CD4-positive, alpha-beta T cell (primary cell): Measurements from ENCODE around the gene FKBP5. TPM values are rescaled to one million over a fixed set of nuclear protein-coding genes. Genes with fewer than 3 reads are reported as not detected.

Experiments
- ATAC-seq: fragments of 200-7000 bp; cut with Tn5 transposase; one replicate; pipeline ENCODE4 v1.10.0; 2022; ENCODE audit warnings: mild to moderate bottlenecking; ENCODE audit not compliant: poor library complexity
- CTCF ChIA-PET: fragments of 350-600 bp; sonication (Branson Sonifier 250); formaldehyde crosslinking; loops from one replicate; lab custom pipeline; 2021; ENCODE audit warnings: antibody characterized with exemption, inconsistent platforms; lab: Charles Lee
- POLR2A ChIA-PET: fragments of 350-600 bp; sonication (Branson Sonifier 250); formaldehyde crosslinking; loops from one replicate; lab custom pipeline; 2021; ENCODE audit warnings: antibody characterized with exemption, inconsistent platforms; lab: Charles Lee
- DNase-seq, 14 experiments: peaks; one replicate each; pipeline ENCODE4 v3.0.0-alpha.2; 2013 to 2020; ENCODE audit warnings: mixed read lengths in 2 of 14
- H3K27ac ChIP-seq, 2 donors: one replicate each; pipeline versions ENCODE4 v1.5.1 to v1.7.0; 2013; ENCODE audit warnings: low read length in 2 of 2, low read depth in 1 of 2, mild to moderate bottlenecking in 1 of 2
- H3K27me3 ChIP-seq, 2 experiments: 1 replicate in 1 of 2; 2 replicates in 1 of 2; pipeline versions ENCODE4 v1.6.1 to v1.7.0; 2013; ENCODE audit warnings: low read length in 2 of 2, control low read depth in 1 of 2, mild to moderate bottlenecking in 1 of 2, moderate library complexity in 1 of 2; ENCODE audit not compliant: insufficient read depth in 2 of 2, control insufficient read depth in 1 of 2
- H3K36me3 ChIP-seq: one replicate; pipeline ENCODE4 v1.6.1; 2013; ENCODE audit warnings: low read length, control low read depth; ENCODE audit not compliant: insufficient read depth
- H3K4me1 ChIP-seq: one replicate; pipeline ENCODE4 v1.6.1; 2013; ENCODE audit warnings: low read length, control low read depth; ENCODE audit not compliant: insufficient read depth
- H3K4me3 ChIP-seq: one replicate; pipeline ENCODE4 v1.5.1; 2013; ENCODE audit warnings: mild to moderate bottlenecking, low read length, moderate library complexity
- H3K9me3 ChIP-seq, 2 experiments: 1 replicate in 1 of 2; 2 replicates in 1 of 2; pipeline versions ENCODE4 v1.6.1 to v1.7.0; 2013; ENCODE audit warnings: low read length in 2 of 2, mild to moderate bottlenecking in 2 of 2, control low read depth in 1 of 2, moderate library complexity in 1 of 2; ENCODE audit not compliant: control insufficient read depth in 1 of 2, insufficient read depth in 1 of 2
- H3K27ac Mint-ChIP-seq: one replicate; pipeline ENCODE4 v1.8.0; 2020; ENCODE audit warnings: mixed read lengths
- H3K27me3 Mint-ChIP-seq: one replicate; pipeline ENCODE4 v1.8.0; 2021; ENCODE audit warnings: mixed read lengths
- H3K36me3 Mint-ChIP-seq: one replicate; pipeline ENCODE4 v1.8.0; 2021; ENCODE audit warnings: low read depth, mixed read lengths
- H3K4me1 Mint-ChIP-seq: one replicate; pipeline ENCODE4 v1.8.0; 2021; ENCODE audit warnings: low read depth, mixed read lengths
- H3K4me3 Mint-ChIP-seq: one replicate; pipeline ENCODE4 v1.8.0; 2020; ENCODE audit warnings: mild to moderate bottlenecking, mixed read lengths
- H3K9me3 Mint-ChIP-seq: one replicate; pipeline ENCODE4 v1.8.0; 2020; ENCODE audit warnings: mixed read lengths
- intact Hi-C, 2 experiments: fragments of 100-400 bp; cut with DNase I in 1 of 2; cut with micrococcal nuclease in 1 of 2; formaldehyde crosslinking; loops; one replicate each; pipeline versions ENCODE4 v1.15.1 to v1.9.0; 2023 to 2025; cut with DNase I, micrococcal nuclease
- total RNA-seq, 174 experiments: library from RNA in 2 of 174; stranded (reverse) in 2 of 174; gene quantifications; one replicate each; pipeline ENCODE4 v1.2.3 and lab custom pipeline; 2021 to 2026
- TF ChIP-seq, protein P1 (sequence below): fragments of 200-600 bp; IDR thresholded peaks from one replicate; pipeline ENCODE4 v1.8.0; 2022; ENCODE audit warnings: antibody characterized with exemption, mild to moderate bottlenecking

Gene FKBP5
- total RNA-seq, 2 experiments from 2014 or later: 72.6 to 75.9 TPM

DNA sequence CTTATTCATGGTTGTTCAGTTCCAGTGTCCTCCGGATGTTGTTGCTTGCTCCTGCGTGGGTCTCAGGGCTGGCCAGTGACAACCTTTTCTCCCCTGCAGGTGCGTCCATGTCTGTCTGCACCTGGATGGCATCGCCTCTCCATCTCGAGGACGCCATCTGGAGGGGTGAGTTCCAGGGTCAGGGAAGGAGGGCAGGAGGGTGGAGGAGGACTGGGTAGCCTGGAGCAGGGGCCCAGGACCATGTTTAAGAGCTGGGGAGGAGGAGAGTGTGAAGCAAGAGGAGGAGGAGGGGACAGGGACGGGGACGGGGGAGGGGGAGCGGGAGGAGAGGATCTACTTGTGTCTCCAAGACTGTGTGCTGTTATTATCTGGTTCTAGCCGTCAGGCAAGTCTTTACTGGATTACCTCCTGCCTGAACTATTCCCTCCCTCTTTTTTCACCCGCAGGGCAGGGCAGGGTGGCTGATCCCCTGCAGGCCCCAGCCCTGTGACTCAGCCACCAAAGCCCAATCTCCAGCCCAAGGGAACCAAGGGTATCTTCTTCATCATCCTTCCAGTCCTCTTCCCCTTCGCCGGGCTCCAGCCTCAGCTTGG, 143.8 kb downstream of the FKBP5 start:
- Histone ChIP-seq H3K4me3 (no peak overlapping the region), H3K9me3 (peaks cover under 1 to 15% of the 10 kb centered on the region in 2 experiments), H3K27me3 (no peaks in the 10 kb centered on the region), H3K27ac (no peak overlapping the region), H3K4me1 (no peaks in the 10 kb centered on the region), H3K36me3 (no peaks in the 10 kb centered on the region)
- ChIA-PET CTCF (interaction anchor here (1.5 kb wide), 1 partner anchor 8 kb away, joined by 4 read pairs; no protein-coding TSS in a partner anchor), POLR2A (no interaction called here)
- TF ChIP-seq, protein P1, sequence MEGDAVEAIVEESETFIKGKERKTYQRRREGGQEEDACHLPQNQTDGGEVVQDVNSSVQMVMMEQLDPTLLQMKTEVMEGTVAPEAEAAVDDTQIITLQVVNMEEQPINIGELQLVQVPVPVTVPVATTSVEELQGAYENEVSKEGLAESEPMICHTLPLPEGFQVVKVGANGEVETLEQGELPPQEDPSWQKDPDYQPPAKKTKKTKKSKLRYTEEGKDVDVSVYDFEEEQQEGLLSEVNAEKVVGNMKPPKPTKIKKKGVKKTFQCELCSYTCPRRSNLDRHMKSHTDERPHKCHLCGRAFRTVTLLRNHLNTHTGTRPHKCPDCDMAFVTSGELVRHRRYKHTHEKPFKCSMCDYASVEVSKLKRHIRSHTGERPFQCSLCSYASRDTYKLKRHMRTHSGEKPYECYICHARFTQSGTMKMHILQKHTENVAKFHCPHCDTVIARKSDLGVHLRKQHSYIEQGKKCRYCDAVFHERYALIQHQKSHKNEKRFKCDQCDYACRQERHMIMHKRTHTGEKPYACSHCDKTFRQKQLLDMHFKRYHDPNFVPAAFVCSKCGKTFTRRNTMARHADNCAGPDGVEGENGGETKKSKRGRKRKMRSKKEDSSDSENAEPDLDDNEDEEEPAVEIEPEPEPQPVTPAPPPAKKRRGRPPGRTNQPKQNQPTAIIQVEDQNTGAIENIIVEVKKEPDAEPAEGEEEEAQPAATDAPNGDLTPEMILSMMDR: no peak
- Mint-ChIP-seq H3K9me3 (peaks cover under 1% of the 10 kb centered on the region), H3K36me3 (no peaks in the 10 kb centered on the region), H3K27ac (no peak overlapping the region), H3K4me3 (no peak overlapping the region), H3K27me3 (no peaks in the 10 kb centered on the region), H3K4me1 (peaks cover 6% of the 10 kb centered on the region)
- no peak for ATAC-seq
- intact Hi-C loops: no loop called here
- DNase-seq: no peak

DNA sequence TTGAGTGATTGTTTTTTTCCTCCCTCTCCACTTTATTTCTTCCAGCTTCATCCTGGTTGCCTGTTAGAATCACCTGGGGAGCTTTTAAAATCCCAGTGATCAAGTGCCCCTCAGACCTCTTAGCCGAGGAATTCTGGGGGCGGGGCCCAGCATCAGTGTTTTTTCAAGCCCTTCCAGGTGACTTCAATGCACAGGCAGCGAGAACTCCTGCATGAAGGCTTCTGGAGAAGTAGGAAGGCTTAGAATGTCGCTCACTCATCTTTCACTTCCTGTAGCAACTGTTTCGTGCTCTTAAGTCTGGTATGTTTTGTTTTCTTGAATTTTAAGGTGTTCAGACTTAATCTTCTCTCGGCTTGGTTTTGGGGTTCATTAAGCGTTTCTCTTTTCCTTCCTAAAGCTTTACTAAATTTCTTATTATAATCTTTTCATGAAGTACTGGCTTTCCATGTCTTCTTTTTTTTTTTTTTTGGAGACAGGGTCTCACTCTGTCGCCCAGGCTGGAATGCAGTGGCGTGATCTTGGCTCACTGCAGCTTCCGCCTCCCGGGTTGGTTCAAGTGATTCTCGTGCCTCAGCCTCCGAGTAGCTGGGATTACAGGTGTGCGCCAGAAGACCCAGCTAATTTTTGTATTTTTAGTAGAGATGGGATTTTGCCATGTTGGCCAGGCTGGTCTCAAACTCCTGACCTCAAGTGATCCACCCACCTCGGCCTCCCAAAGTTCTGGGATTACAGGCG, 145.1 kb downstream of the FKBP5 start:
- Mint-ChIP-seq H3K4me1 (peaks cover 6% of the 10 kb centered on the region), H3K27me3 (no peaks in the 10 kb centered on the region), H3K4me3 (no peak overlapping the region), H3K27ac (no peak overlapping the region), H3K9me3 (no peaks in the 10 kb centered on the region), H3K36me3 (no peaks in the 10 kb centered on the region)
- H3K27me3 ChIP-seq: no peaks in the 10 kb centered on the region
- no peaks in the 10 kb centered on the region for H3K4me1 ChIP-seq
- peaks cover 0 to 12% of the 10 kb centered on the region in 2 experiments for H3K9me3 ChIP-seq
- H3K27ac ChIP-seq: no peak overlapping the region
- no peak overlapping the region for H3K4me3 ChIP-seq
- ATAC-seq: no peak
- TF ChIP-seq, protein P1: no peak
- no peaks in the 10 kb centered on the region for H3K36me3 ChIP-seq
- intact Hi-C loops: no loop called here
- ChIA-PET CTCF (interaction anchor here (1.5 kb wide), 1 partner anchor 9 kb away, joined by 4 read pairs; no protein-coding TSS in a partner anchor), POLR2A (interaction anchor here (0.7 to 1.2 kb wide), 3 partner anchors 8 to 27 kb away, joined by 3 to 5 read pairs (median 4); no protein-coding TSS in a partner anchor)
- no peak for DNase-seq

- TF ChIP-seq, protein P1: no peak
- Histone ChIP-seq H3K36me3 (no peaks in the 10 kb centered on the region), H3K27me3 (no peaks in the 10 kb centered on the region), H3K27ac (no peak overlapping the region), H3K9me3 (peaks cover 0 to 12% of the 10 kb centered on the region in 2 experiments), H3K4me3 (no peak overlapping the region), H3K4me1 (no peaks in the 10 kb centered on the region)
- DNase-seq: no peak
- Mint-ChIP-seq H3K36me3 (no peaks in the 10 kb centered on the region), H3K9me3 (no peaks in the 10 kb centered on the region), H3K4me3 (no peak overlapping the region), H3K27ac (no peak overlapping the region), H3K27me3 (no peaks in the 10 kb centered on the region), H3K4me1 (peaks cover 6% of the 10 kb centered on the region)
- ATAC-seq: no peak
- ChIA-PET POLR2A (no interaction called here), CTCF (no interaction called here)
- intact Hi-C loops: no loop called here
These were observed 146.9 kb downstream of the FKBP5 start for GRCh38 chr6:35541836-35542235.
